Measurements from ENCODE around the gene MAP3K20.

GRCh38 chr2:173195100-173195499 lies 119.5 kb downstream of the MAP3K20 start:
- TF ChIP-seq CTCF (IDR thresholded peaks at IDR 0.05) = no peak
- no peak for TF ChIP-seq POLR2AphosphoS5 (IDR thresholded peaks at IDR 0.05)
- no peak for TF ChIP-seq EP300 (IDR thresholded peaks at IDR 0.05; ENCODE audit: low read depth)

Data from transverse colon (tissue), 4 donors.